Lung (tissue), 12 donors: ENCODE data around the gene CD302. TPM values are rescaled to one million over a fixed set of nuclear protein-coding genes. Genes with fewer than 3 reads are reported as not detected.

Source experiments
- ATAC-seq: fragments of 200-7000 bp; cut with Tn5 transposase; one replicate; pipeline ENCODE4 v1.9.1; 2020; ENCODE audit warnings: moderate number of reproducible peaks; ENCODE audit not compliant: insufficient read depth, low FRiP score
- DNase-seq, 3 donors: peaks; one replicate each; pipeline ENCODE4 v3.0.0-alpha.2; 2013 to 2017
- H3K27ac ChIP-seq, 2 donors: one replicate each; pipeline ENCODE4 v1.5.1; 2013; ENCODE audit warnings: mild to moderate bottlenecking in 2 of 2, moderate library complexity in 2 of 2, control low read depth in 1 of 2, inconsistent platforms in 1 of 2, low read depth in 1 of 2, low read length in 1 of 2
- H3K27me3 ChIP-seq, 3 donors: one replicate each; pipeline ENCODE4 v1.5.1; 2013; ENCODE audit warnings: low read length in 2 of 3; ENCODE audit not compliant: control insufficient read depth in 3 of 3, insufficient read depth in 3 of 3
- H3K36me3 ChIP-seq, 4 donors: one replicate each; pipeline ENCODE4 v1.5.1; 2013; ENCODE audit warnings: low read length in 4 of 4, mild to moderate bottlenecking in 1 of 4, moderate library complexity in 1 of 4; ENCODE audit not compliant: control insufficient read depth in 4 of 4, insufficient read depth in 4 of 4
- H3K4me1 ChIP-seq, 5 donors: one replicate each; pipeline ENCODE4 v1.5.1; 2013; ENCODE audit warnings: low read length in 5 of 5, mild to moderate bottlenecking in 2 of 5, moderate library complexity in 1 of 5; ENCODE audit not compliant: control insufficient read depth in 5 of 5, insufficient read depth in 5 of 5
- H3K4me3 ChIP-seq: one replicate; pipeline ENCODE4 v1.5.1; 2013; ENCODE audit warnings: mild to moderate bottlenecking, control low read depth, moderate library complexity
- H3K9ac ChIP-seq, 2 donors: one replicate each; pipeline ENCODE4 v1.5.1; 2013; ENCODE audit warnings: low read length in 2 of 2, control low read depth in 1 of 2; ENCODE audit not compliant: insufficient read depth in 1 of 2
- H3K9me3 ChIP-seq, 4 donors: one replicate each; pipeline ENCODE4 v1.5.1; 2013; ENCODE audit warnings: low read length in 3 of 4, mild to moderate bottlenecking in 1 of 4, moderate library complexity in 1 of 4; ENCODE audit not compliant: control insufficient read depth in 4 of 4, insufficient read depth in 3 of 4
- WGBS, 2 donors: extraction: QIAGEN DNeasy Blood & Tissue Kit; methylation state at CpG; one replicate each; pipeline ENCODE4 v1.1.7; 2013; 5-methylcytosine and 5-hydroxymethylcytosine counted together
- polyA plus RNA-seq, 2 donors: library from polyadenylated mRNA; stranded (reverse); fragments of 200-250 nt; gene quantifications; one replicate each; pipeline ENCODE4 v1.2.1, GENCODE V29; 2013
- total RNA-seq, 2 donors: library from RNA; depleted of rRNA in 1 of 2; stranded (reverse); fragments of >200 nt in 1 of 2; gene quantifications; one replicate each; pipeline ENCODE4 v1.2.1, GENCODE V29; 2014 to 2021
- TF ChIP-seq, protein P1 (sequence below): IDR thresholded peaks from 2 replicates; pipeline ENCODE4 v1.5.1; 2012; ENCODE audit warnings: mild to moderate bottlenecking; ENCODE audit errors: control extremely low read depth, extremely low read depth
- donor health status: control.
- donor health status: control.
- donor health status: Bipolar disorder and iron deficiency.
- donor health status: healthy.
- donor health status: DM: yes; HTN: yes; CAD: no.

Gene CD302
- total and polyA plus RNA-seq, 4 donors = 23.4 to 89.8 (median 43.2) TPM

DNA sequence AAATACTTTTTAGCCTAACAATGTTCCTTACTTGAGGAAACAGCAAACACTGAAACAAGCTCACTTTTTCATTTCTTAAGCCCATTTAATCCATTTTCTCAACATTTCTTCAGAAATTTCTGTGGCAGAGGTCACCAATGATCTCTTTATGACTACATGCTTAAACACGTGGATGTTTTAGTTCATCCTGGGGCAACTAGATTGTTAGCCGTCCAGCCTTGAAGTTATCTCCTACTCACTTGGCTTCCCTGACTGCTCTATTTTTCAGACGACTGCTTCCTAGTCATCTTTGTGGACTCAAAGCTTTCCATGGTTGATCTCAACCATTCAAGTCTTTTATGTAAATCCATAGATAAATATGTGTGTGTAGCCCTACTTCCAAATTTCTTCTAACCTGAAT is 24.1 kb downstream of the CD302 start:
- 82 to 86% methylated on average over 3 of the region's 3 CpGs for WGBS, 2 donors
- H3K27ac ChIP-seq = no peak overlapping the region
- ATAC-seq = no peak
- no peaks in the 10 kb centered on the region for H3K27me3 ChIP-seq
- H3K4me1 ChIP-seq = no peaks in the 10 kb centered on the region
- H3K9me3 ChIP-seq = no peaks in the 10 kb centered on the region
- no peak overlapping the region for H3K9ac ChIP-seq
- peaks cover 0 to 20% (median 4%) of the 10 kb centered on the region in 4 donors for H3K36me3 ChIP-seq
- TF ChIP-seq, protein P1, sequence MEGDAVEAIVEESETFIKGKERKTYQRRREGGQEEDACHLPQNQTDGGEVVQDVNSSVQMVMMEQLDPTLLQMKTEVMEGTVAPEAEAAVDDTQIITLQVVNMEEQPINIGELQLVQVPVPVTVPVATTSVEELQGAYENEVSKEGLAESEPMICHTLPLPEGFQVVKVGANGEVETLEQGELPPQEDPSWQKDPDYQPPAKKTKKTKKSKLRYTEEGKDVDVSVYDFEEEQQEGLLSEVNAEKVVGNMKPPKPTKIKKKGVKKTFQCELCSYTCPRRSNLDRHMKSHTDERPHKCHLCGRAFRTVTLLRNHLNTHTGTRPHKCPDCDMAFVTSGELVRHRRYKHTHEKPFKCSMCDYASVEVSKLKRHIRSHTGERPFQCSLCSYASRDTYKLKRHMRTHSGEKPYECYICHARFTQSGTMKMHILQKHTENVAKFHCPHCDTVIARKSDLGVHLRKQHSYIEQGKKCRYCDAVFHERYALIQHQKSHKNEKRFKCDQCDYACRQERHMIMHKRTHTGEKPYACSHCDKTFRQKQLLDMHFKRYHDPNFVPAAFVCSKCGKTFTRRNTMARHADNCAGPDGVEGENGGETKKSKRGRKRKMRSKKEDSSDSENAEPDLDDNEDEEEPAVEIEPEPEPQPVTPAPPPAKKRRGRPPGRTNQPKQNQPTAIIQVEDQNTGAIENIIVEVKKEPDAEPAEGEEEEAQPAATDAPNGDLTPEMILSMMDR = no peak
- H3K4me3 ChIP-seq = no peak overlapping the region
- no peak for DNase-seq

DNA sequence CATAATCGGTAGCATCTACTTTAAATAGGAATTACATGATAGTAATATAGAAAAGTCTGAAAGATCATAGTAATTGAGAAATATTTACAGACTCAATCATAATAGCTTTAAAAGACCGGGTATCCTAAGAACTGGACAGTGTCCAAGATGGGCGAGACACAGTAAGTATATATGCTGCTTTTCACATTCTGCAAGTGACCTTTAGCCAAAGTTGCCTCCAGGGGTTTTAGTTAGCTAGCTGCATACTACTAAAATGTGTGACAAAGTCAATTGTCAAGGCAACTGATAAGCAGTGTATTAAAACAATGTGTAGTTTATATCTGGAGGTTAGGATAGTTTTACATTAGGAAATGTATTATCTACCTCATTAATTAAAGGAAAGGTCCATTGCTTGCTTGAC is 24.6 kb downstream of the CD302 start:
- TF ChIP-seq, protein P1 = no peak
- no peak overlapping the region for H3K4me3 ChIP-seq
- DNase-seq = peak in 2 of 3 donors; percentile 31 to 52
- 59 to 85% methylated on average over 3 of the region's 3 CpGs for WGBS, 2 donors
- H3K36me3 ChIP-seq = peaks cover 0 to 19% (median 4%) of the 10 kb centered on the region in 4 donors
- no peaks in the 10 kb centered on the region for H3K4me1 ChIP-seq
- ATAC-seq = no peak
- no peaks in the 10 kb centered on the region for H3K27me3 ChIP-seq
- H3K9me3 ChIP-seq = no peaks in the 10 kb centered on the region
- H3K9ac ChIP-seq = no peak overlapping the region
- no peak overlapping the region for H3K27ac ChIP-seq

DNA sequence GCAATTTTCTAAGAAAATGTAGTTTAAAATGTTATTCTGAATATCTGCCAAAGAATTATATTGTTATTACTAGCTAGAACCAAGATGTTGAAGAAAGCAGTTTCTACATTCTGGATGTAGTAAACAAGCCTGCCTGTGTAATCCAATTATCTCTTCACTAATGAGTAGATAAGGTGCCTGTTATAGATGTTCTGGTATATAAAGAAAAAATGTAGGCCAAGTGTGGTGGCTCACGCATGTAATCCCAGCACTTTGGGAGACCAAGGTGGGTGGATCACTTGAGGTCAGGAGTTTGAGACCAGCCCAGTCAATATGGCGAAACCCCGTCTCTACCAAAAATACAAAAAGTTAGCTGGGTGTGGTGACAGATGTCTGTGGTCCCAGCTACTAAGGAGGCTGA is 28.9 kb downstream of the CD302 start:
- no peak overlapping the region for H3K9ac ChIP-seq
- no peaks in the 10 kb centered on the region for H3K27me3 ChIP-seq
- ATAC-seq (no peak), DNase-seq (no peak)
- H3K9me3 ChIP-seq = no peaks in the 10 kb centered on the region
- 93 to 96% methylated on average over 3 of the region's 3 CpGs for WGBS, 2 donors
- H3K27ac ChIP-seq = no peak overlapping the region
- peaks cover 0 to 6% (median 0%) of the 10 kb centered on the region in 5 donors for H3K4me1 ChIP-seq
- no peak overlapping the region for H3K4me3 ChIP-seq
- H3K36me3 ChIP-seq = peaks cover 0 to 14% (median 5%) of the 10 kb centered on the region in 4 donors
- TF ChIP-seq, protein P1 = no peak

DNA sequence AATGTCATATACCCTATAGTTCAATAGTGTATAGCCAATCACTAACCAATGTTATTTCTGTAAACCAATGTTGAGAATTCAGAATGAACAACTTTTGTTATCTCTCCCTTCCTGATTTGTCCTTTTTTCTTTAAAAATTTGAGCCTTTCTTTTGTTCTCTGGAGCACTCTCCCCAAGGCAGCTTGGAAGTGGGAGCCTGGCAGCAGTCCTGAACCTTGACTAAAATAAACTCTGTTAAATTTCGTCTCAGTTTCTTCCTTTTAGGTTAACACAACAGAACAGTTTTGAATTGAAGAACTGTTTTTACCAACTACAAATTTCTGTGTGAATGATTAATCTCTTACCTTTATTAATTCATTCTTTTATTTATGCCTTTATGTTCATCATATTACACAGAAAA is 35.9 kb downstream of the CD302 start:
- TF ChIP-seq, protein P1 = no peak
- Histone ChIP-seq H3K4me1 (peaks cover 0 to 8% (median 3%) of the 10 kb centered on the region in 5 donors), H3K4me3 (no peak overlapping the region), H3K27me3 (no peaks in the 10 kb centered on the region), H3K27ac (no peak overlapping the region), H3K36me3 (peaks cover 6 to 27% (median 17%) of the 10 kb centered on the region in 4 donors), H3K9ac (no peak overlapping the region), H3K9me3 (no peaks in the 10 kb centered on the region)
- ATAC-seq (no peak), DNase-seq (no peak)
- WGBS, 2 donors = 42 to 72% methylated on average over 1 of the region's 1 CpG
